AG09309 (cell line): ENCODE data around the gene BRINP3.

Source experiments
- DNase-seq: peaks from one replicate; pipeline ENCODE4 v3.0.0-alpha.2; 2010; ENCODE audit warnings: low read depth
- H3K4me3 ChIP-seq: 2 replicates; pipeline ENCODE4 v1.5.1; 2011; ENCODE audit warnings: mild to moderate bottlenecking, low read depth, low read length, moderate library complexity; ENCODE audit not compliant: control insufficient read depth
- CTCF ChIP-seq: IDR thresholded peaks from 2 replicates; pipeline ENCODE4 v1.5.1; 2011; ENCODE audit warnings: mild to moderate bottlenecking, low read depth, low read length, inconsistent platforms; ENCODE audit not compliant: insufficient read depth, control insufficient read depth; ENCODE audit errors: missing control alignments

Gene BRINP3

GRCh38 chr1:190277107-190277506 lies 200.6 kb downstream of the BRINP3 start:
- no peak for DNase-seq
- TF ChIP-seq CTCF, result no peak
- no peak overlapping the region for H3K4me3 ChIP-seq

- no peak overlapping the region for H3K4me3 ChIP-seq
- no peak for TF ChIP-seq CTCF
- DNase-seq, result no peak
Observed at GRCh38 chr1:190274721-190275120, 202.9 kb downstream of the BRINP3 start.

GRCh38 chr1:190273161-190273560 lies 204.5 kb downstream of the BRINP3 start:
- H3K4me3 ChIP-seq, result no peak overlapping the region
- TF ChIP-seq CTCF, result no peak
- DNase-seq, result no peak

GRCh38 chr1:190262538-190262937 lies 215.1 kb downstream of the BRINP3 start:
- H3K4me3 ChIP-seq, result no peak overlapping the region
- TF ChIP-seq CTCF, result no peak
- DNase-seq, result no peak

- no peak overlapping the region for H3K4me3 ChIP-seq
- DNase-seq, result no peak
- TF ChIP-seq CTCF, result no peak
Observed at GRCh38 chr1:190259424-190259823, 218.2 kb downstream of the BRINP3 start.

- no peak for DNase-seq
- no peak for TF ChIP-seq CTCF
- H3K4me3 ChIP-seq, result no peak overlapping the region
Observed at GRCh38 chr1:190258003-190258402, 219.7 kb downstream of the BRINP3 start.

- no peak for DNase-seq
- no peak for TF ChIP-seq CTCF
- H3K4me3 ChIP-seq, result no peak overlapping the region
Observed at GRCh38 chr1:190252046-190252445, 225.6 kb downstream of the BRINP3 start.
